CD4-positive, alpha-beta T cell treated with Interleukin-10 for 1 hour (primary cell): ENCODE data around the gene PRDM16.

Experiments
- DNase-seq: peaks from one replicate; pipeline ENCODE4 v3.0.0-alpha.2; 2020

PRDM16 gene

GRCh38 chr1:3390291-3390690, 321.3 kb downstream of the PRDM16 start:
- no peak for DNase-seq

DNA sequence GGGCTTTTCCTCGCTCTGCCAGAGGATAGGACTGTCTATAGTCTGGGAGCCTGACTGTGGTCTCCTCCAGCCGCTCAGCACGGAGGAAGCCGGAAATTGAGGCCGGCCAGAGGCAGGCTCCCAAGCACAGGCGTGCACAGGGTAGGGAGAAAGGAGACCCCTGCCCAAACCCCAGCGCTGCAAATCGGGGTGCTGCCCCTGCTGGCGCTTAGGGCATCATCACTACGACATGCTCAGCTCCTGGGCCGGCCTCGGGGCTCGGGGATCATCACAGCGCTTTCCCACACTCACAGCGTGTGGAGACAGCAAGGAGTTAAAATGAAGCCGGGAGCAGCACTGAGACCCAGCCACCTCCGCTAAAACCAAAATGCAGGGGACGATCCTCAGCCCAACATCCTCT, 322.7 kb downstream of the PRDM16 start:
- DNase-seq: no peak

DNA sequence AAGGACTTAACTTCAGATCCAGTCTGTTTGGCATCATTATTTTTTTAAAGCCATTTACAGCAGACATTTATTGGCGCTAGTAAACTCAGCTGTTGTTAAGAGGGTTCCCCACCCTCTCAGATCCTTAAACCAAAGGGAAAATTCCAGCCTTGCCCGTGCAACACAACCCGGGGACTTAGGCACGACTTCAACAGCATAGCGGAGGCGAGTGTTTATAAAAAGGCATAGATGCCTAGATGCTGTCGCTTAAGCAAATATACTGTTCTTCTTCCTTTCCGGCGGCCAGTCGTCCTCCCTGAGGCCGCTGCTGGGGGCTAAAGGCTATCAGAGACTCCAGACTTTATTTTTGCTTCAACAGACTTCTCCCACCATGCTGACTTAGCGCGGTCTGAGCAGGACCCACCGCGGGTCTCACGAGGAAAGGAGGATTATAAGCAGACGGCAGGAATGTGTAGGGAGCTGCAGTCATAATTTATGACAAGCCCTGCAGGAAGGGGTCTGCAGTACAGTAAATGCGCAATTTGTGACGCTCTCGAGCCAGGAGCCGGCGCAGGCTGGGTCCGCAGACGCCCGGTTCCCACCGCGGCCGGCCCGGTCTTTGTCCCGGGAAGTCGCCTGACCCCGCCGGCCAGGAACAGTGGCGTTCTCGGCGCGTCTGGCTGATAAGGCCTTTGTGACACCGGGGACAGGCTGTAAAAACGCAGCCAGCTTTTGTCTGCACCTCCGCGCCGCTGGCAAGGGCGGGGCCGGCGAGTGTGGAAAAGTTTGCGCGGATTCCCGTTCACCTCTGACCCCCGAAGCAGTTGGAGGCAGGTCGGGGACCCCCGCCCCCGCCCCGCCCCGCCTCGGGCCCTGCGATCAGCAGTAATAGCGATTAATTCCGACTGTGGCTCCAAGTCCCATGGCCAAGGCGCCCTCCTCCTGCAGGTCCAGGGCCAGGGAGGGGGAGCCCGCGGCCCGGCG, 324.3 kb downstream of the PRDM16 start:
- no peak for DNase-seq

DNA sequence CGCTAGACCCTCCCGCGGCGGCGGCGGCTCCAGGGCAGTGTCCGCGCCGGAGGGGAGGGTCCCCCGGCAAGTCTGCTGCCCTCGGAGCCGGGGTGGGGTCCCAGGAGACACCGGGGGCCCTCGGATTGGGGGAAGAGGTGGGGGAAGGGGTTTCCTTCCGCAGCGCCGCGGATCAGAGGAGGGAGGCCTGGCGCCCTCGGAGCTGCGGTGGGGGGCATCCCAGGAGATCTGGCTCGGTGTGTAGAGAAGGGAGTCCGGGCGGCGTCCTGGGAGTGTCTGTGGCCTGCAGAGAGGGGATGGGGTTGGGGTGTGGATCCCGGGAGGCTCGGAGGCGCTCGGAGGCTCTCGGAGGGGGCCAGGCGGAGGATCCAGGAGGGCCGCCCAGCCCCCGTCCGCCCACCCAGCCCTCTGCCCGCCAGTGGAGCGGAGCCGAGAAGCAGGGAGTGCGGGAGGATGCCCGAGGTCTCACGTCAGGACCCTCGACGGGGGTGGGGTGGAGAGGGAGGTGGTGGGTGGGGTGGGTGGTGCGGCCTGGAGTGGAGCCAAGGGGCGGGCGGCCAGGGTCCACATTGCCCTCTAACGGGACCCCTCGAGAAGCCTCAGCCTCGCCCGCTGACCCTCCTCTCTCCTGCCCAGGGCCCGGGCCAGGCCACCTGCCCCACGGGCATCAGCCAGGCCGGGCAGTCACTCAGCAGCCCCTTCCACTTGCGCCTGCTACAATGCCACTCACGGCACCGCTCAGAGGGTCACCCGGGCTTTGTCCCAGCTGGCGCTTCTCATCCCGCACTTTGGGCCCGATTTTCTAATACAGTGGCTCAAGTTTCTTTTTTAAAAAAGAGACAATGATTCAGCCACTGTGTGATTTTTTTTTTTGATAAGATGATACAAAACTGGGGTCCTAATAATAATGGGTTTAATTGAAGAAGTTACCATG, 325.3 kb downstream of the PRDM16 start:
- no peak for DNase-seq

DNA sequence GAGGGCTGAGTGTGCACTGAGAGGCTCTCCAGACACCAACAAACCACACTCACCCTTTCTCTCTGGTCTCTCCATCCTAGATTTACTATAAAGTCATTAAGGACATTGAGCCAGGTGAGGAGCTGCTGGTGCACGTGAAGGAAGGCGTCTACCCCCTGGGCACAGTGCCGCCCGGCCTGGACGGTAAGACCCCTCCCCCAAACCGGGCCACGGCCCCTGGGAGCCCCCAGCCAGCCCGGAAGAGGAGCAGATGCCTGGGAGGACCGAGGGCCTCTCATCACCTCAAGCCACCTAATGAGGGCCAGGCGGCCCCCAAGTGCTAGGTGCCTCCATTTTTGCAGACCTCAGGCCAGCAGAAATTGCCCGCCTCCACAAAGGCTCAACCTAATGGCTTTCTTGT, 327.4 kb downstream of the PRDM16 start:
- no peak for DNase-seq

- no peak for DNase-seq
Measured at GRCh38 chr1:3397311-3397710, 328.3 kb downstream of the PRDM16 start.

- DNase-seq: no peak
Measured at GRCh38 chr1:3398396-3399140, 329.6 kb downstream of the PRDM16 start.

GRCh38 chr1:3399732-3400131, 330.7 kb downstream of the PRDM16 start:
- DNase-seq: no peak

DNA sequence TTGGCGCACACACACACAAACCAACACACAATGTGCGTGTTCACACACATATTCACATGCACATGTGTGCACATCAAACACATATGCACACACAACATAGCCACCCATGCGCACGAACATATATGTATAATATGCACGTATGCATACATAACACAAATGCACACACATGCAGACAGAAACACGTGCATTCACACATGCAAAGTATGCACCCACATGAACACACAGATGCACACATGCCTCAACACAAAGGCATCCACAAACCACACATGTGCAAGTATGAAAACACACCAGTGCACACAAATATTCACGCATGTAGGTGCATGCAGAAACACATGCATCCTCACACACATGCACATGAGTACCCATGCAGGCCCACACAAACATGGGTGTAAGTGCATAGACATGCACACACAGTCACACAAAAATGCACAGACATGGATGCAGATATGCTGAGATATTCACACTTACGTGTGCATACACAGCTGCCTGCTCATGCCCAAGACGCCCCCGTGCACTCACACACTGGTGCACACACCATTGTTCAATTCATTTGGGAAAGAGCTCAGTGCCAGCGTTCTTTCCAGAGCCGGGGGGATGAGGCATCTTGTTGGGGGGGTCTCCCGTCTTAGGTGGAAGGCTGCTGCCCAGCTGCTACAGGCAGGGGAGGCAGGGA, 332.7 kb downstream of the PRDM16 start:
- no peak for DNase-seq

DNA sequence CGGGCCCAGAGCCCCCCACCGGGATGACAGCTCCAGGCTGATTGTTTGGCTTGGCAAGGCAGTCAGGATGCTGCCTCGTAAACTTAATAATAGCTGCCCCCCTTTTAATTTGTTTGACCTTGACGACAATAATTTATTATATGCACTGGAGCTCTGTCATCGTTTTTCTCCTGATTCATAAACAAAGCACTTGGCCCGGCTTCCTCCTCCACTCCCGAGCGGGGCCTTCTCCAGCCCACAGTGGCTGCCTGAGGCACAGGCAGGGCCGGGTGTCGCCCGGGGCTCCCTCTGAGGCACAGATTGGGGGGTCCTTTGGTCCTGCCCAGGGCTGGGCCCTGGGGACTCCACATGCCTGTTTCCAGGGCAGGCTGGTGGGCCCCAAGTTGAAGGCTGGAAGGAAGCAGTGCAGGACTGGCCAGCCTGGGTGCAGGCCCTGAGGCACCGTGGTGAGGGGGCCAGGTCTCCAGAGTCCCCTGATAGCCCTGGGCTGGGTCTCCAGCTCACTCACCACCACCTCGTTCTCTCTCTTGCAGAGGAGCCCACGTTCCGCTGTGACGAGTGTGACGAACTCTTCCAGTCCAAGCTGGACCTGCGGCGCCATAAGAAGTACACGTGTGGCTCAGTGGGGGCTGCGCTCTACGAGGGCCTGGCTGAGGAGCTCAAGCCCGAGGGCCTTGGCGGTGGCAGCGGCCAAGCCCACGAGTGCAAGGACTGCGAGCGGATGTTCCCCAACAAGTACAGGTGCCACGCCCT, 333.4 kb downstream of the PRDM16 start:
- DNase-seq: no peak

DNA sequence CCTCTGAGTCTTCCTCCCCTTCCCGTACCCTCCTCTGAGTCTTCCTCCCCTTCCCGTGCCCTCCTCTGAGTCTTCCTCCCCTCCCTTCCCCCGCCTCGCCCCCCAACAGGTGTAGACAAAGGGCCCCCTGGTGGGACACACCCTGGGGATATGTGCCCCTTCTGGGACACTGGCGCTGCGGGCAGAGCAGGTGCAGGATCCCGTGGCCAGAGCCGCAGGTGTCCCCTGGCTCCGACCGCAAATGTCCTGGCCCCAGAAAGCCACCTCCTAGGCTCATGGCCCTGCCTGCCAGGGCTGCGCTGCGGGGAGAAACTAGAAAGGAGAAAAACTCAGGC, 334.0 kb downstream of the PRDM16 start:
- no peak for DNase-seq

- no peak for DNase-seq
Measured at GRCh38 chr1:3403388-3404231, 334.6 kb downstream of the PRDM16 start.

- no peak for DNase-seq
Measured at GRCh38 chr1:3404301-3404700, 335.3 kb downstream of the PRDM16 start.

DNA sequence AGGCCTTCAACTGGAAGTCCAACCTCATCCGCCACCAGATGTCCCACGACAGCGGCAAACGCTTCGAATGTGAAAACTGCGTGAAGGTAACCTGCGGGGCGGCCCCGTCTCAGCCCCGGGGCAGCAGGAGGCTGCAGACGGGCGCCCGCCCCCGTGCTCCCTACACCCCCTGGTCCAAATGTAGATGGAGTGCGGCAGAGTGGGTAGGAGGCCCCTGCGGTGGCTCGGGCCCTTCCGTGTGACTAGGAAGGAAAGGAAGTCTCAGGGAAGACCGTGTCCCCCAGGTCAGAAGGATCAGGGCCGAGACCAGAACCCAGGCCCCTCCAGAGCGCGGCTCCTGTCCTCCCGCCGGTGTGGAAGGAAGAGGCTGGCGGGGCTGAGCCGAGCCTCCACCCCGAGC, 335.8 kb downstream of the PRDM16 start:
- DNase-seq: no peak

GRCh38 chr1:3405491-3405890, 336.5 kb downstream of the PRDM16 start:
- DNase-seq: no peak

DNA sequence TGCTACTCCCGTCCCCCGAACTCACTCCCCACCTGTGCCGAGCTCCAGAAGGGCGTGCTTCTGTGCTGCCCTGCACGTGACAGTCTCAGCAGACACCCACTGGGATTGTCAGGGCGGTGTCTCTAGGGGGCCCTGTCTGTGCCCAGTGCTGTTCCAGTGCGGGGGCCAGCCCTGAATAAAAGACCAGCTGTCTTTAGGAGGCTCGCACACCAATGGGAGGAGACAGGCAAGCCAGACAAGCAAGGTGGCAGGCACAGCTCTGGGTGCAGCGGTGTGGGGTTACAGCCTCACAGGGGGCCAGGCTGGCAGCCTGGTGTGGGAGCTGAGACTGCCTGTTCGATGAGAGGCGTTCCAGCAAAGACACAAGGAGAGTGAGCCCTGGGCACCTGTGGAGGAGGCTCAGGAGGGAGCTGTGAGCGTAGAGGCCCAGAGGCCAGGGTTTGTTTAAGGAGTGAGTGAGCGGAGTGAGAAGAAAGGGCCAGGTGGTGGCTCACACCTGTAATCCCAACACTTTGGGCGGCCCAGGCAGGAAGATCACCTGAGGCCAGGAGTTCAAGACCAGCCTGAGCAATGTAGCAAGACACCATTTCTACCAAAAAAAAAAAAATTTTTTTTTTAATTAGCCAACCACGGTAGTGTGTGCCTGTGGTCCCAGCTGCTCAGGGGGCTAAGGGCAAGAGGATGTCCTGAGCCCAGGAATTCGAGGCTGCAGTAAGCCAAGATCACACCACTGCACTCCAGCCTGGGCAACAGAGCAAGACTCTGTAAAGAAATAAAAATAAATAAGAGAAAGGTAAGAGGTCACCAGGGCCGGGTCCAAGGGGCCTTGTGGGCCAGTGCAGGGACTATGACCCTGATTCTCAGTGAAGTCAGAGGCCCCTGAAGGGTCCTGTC, 337.2 kb downstream of the PRDM16 start:
- DNase-seq: no peak

- DNase-seq: no peak
Measured at GRCh38 chr1:3407021-3407420, 338.0 kb downstream of the PRDM16 start.

- DNase-seq: no peak
Measured at GRCh38 chr1:3408751-3409266, 339.8 kb downstream of the PRDM16 start.

- no peak for DNase-seq
Measured at GRCh38 chr1:3409366-3410141, 340.6 kb downstream of the PRDM16 start.
